Measurements from ENCODE around the gene FTO.

DNA sequence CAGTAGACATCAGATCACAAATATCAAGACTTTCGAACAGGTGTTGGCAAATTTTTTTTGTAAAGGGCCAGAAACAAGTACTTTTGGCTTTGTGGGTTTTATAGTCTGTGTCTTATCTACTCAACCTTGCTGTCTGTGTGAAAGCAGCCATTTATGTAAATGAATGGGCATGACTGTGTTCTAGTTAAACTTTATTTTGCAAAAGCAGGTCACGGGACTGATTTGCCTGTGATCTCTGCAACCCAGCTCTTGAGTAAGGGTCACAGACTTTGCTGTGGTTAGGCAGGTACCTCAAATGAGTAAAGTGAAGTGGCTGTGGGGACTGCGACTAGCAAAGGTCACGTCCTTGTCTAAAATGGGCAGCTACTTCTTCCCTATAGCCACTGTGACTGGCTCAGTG, 136.5 kb downstream of the FTO start:
- no peak for TF ChIP-seq EZH2 (IDR thresholded peaks at IDR 0.05; ENCODE audit: borderline replicate concordance, low read length)
- TF ChIP-seq, protein P1, sequence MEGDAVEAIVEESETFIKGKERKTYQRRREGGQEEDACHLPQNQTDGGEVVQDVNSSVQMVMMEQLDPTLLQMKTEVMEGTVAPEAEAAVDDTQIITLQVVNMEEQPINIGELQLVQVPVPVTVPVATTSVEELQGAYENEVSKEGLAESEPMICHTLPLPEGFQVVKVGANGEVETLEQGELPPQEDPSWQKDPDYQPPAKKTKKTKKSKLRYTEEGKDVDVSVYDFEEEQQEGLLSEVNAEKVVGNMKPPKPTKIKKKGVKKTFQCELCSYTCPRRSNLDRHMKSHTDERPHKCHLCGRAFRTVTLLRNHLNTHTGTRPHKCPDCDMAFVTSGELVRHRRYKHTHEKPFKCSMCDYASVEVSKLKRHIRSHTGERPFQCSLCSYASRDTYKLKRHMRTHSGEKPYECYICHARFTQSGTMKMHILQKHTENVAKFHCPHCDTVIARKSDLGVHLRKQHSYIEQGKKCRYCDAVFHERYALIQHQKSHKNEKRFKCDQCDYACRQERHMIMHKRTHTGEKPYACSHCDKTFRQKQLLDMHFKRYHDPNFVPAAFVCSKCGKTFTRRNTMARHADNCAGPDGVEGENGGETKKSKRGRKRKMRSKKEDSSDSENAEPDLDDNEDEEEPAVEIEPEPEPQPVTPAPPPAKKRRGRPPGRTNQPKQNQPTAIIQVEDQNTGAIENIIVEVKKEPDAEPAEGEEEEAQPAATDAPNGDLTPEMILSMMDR (conservative IDR thresholded peaks at IDR 0.05 in 1 of 2, IDR thresholded peaks at IDR 0.05 in 1 of 2; ENCODE audit: extremely low read depth in 1 of 2, insufficient read depth in 1 of 2, low read depth in 1 of 2, low read length in 2 of 2): no peak

All from mammary epithelial cell (primary cell).